T-helper 17 cell (primary cell): ENCODE results near the gene ZCCHC4. TPM values are rescaled to one million over a fixed set of nuclear protein-coding genes. Genes with fewer than 3 reads are reported as not detected.
A peak's percentile ranks its signal among the peaks of the same experiment; 100 is the strongest.

Experiments
- ATAC-seq: fragments of 150-1000 bp; cut with Tn5 transposase; 2 replicates; pipeline ENCODE4 v1.10.0; 2021; ENCODE audit warnings: mild to moderate bottlenecking, moderate library complexity
- DNase-seq, 3 donors: peaks; one replicate each; pipeline versions ENCODE4 v3.0.0 to v3.0.0-alpha.2; 2020 to 2021
- H3K9me3 ChIP-seq: one replicate; pipeline ENCODE4 v1.7.0; 2013; ENCODE audit warnings: low read length, mild to moderate bottlenecking; ENCODE audit not compliant: control insufficient read depth, poor library complexity, severe bottlenecking
- H3K27ac Mint-ChIP-seq: one replicate; pipeline ENCODE4 v1.8.0; 2022; ENCODE audit warnings: mild to moderate bottlenecking, moderate library complexity, mixed read lengths
- H3K27me3 Mint-ChIP-seq: one replicate; pipeline ENCODE4 v1.8.0; 2022; ENCODE audit warnings: mixed read lengths
- H3K36me3 Mint-ChIP-seq: one replicate; pipeline ENCODE4 v1.8.0; 2022; ENCODE audit warnings: low read depth, mixed read lengths
- H3K4me1 Mint-ChIP-seq: one replicate; pipeline ENCODE4 v1.8.0; 2022; ENCODE audit warnings: mild to moderate bottlenecking, mixed read lengths
- H3K4me3 Mint-ChIP-seq: one replicate; pipeline ENCODE4 v1.8.0; 2022; ENCODE audit warnings: mild to moderate bottlenecking, moderate library complexity, mixed read lengths
- total RNA-seq, 4 donors: library from RNA in 2 of 4; stranded (reverse) in 2 of 4; gene quantifications; one replicate each; pipeline ENCODE4 v1.2.3 and lab custom pipeline; 2022 to 2026

The ZCCHC4 gene
- total RNA-seq, 2 donors from 2014 or later: 8.8 to 11.4 TPM

DNA sequence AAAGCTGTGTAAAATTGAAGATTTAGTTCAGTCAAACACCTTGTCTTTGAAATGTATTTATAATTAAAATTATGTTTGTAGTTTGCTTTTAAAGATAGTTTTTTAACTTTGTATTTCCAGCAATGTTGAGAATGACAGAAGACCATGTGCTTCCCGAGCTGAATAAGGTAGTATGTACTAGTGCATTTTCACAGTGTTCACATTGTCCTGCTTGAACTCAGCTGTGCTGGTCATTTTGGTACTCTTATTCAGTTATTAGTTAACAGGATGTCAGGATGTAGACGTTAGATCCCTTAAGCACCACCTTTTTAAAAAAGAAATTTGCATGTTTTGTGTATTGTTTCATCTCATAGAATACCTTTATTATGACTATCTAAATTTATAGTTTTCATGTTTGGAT is 92.9 kb downstream of the ZCCHC4 start:
- Mint-ChIP-seq H3K36me3 (peaks cover 7% of the 10 kb centered on the region), H3K27ac (no peak overlapping the region), H3K4me1 (peaks cover 5% of the 10 kb centered on the region), H3K4me3 (no peak overlapping the region), H3K27me3 (no peaks in the 10 kb centered on the region)
- H3K9me3 ChIP-seq: no peaks in the 10 kb centered on the region
- ATAC-seq (no peak), DNase-seq (no peak)

DNA sequence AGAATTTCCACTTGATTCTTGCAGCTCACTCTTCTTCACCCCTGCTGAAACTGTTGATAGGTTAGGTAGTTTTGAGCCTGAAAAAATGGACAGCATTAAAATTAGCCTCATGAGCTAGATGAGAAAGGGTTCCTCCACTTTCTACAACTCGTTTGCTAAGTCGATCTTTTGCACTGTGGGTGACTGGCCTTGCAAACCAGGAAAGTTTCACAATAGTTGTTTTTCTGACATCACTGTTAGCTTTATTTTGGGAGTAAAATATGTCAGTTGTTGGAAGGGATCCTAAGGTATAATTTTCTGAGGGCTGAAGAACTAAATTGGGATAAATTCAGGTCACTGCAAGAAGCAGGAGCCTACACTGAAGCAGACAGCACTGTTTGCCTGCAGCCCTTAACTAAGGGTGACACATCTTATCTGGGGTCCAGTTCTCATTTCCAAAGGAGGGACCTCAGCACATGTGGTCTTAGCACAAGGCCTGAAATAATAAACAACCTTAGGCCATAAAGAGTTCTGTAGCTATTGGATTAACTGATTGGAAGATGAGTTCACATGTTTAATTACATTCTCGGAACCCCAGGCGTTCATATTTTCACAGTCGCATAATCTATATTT is 93.6 kb downstream of the ZCCHC4 start:
- Mint-ChIP-seq H3K4me3 (no peak overlapping the region), H3K27me3 (no peaks in the 10 kb centered on the region), H3K27ac (no peak overlapping the region), H3K36me3 (peaks cover 7% of the 10 kb centered on the region), H3K4me1 (peaks cover 2% of the 10 kb centered on the region)
- no peaks in the 10 kb centered on the region for H3K9me3 ChIP-seq
- ATAC-seq (no peak), DNase-seq (no peak)

DNA sequence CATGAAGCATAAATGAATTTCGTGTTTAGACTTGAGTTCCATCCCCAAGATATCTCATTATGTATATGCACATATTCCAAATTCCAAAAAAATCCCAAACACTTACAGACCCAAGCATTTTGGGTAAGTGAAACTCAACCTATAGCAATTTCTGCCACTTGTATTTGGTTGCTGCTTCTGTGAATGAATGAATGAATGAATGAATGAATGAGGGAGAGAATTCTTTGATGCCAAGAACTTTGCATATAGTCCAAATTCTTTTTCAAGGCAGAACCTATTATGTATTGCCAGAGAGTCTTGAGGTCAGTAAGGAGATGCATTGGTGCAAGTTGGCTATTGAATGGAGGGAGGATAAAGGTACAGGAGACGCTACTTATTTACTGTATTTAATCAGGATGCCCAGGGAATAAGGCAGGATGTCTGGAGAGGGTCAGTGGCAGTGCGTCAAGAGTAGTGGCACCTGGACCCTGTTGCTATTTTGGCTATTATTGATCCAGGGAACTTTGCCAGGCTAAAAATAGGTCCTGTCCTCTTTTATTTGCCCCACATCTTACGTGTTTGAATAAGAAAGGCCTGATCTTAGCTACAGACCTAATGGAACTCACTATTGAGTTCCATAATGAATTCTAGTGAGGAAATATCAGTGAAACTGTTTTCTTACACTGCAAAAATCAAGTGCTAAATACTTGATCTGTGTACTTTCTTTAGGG is 98.4 kb downstream of the ZCCHC4 start:
- no peak overlapping the region for H3K4me3 Mint-ChIP-seq
- H3K27ac Mint-ChIP-seq: no peak overlapping the region
- no peak for ATAC-seq
- H3K4me1 Mint-ChIP-seq: no peaks in the 10 kb centered on the region
- no peak for DNase-seq
- no peaks in the 10 kb centered on the region for H3K27me3 Mint-ChIP-seq
- no peaks in the 10 kb centered on the region for H3K9me3 ChIP-seq
- peaks cover 7% of the 10 kb centered on the region for H3K36me3 Mint-ChIP-seq

DNA sequence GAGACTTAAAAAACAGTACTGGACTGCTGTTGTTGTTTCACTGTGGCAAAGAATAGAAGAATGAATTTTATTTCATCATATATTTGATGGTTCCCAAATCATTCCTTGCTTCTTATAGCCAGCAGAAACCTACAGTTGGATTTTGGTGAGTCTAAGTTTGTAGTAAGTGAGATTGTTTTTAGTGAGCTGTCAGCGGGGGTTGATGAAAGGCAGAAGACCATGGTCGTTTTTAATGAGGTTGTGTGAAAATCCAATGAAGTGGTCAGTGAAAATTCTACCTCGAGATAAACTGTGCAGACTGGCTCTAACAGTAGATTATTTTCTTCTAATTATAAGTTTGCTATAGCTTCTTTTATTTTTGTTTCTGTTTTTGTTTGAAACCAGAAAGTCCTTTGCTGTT is 100.7 kb downstream of the ZCCHC4 start:
- H3K4me3 Mint-ChIP-seq: no peak overlapping the region
- H3K27me3 Mint-ChIP-seq: no peaks in the 10 kb centered on the region
- no peak for DNase-seq
- peaks cover 9% of the 10 kb centered on the region for H3K36me3 Mint-ChIP-seq
- H3K9me3 ChIP-seq: no peaks in the 10 kb centered on the region
- no peak for ATAC-seq
- no peaks in the 10 kb centered on the region for H3K4me1 Mint-ChIP-seq
- H3K27ac Mint-ChIP-seq: peak overlapping the region; percentile 37

DNA sequence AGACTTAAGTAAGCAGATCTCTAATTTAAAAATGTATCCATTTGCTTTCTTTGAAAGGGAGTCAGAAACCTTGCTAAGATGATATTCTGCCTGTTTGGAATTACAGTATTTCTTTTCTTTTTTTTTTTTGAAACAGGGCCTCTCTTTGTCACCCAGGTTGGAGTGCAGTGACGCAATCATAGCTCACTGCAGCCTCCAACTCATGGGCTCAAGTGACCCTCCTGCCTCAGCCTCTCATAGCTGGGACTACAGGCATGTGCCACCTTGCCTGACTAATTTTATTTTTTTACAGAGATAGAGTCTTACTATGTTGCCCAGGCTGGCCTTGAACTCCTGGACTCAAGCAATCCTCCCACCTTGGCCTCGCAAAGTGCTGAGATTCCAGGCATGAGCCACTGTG is 104.4 kb downstream of the ZCCHC4 start:
- no peak overlapping the region for H3K27ac Mint-ChIP-seq
- ATAC-seq: no peak
- H3K36me3 Mint-ChIP-seq: peaks cover 7% of the 10 kb centered on the region
- H3K9me3 ChIP-seq: no peaks in the 10 kb centered on the region
- no peak for DNase-seq
- H3K4me1 Mint-ChIP-seq: no peaks in the 10 kb centered on the region
- H3K4me3 Mint-ChIP-seq: no peak overlapping the region
- no peaks in the 10 kb centered on the region for H3K27me3 Mint-ChIP-seq

Other genes with a start within 250 kb of the ZCCHC4 start
- gene SEPSECS, start 152.3 kb upstream of the ZCCHC4 start, total RNA-seq: 10 to 100 TPM; 15.9 to 21.2 TPM
- gene PI4K2B, start 78.7 kb upstream of the ZCCHC4 start, total RNA-seq: 10 to 100 TPM; 12.6 to 12.8 TPM
- gene ANAPC4, start 64.5 kb downstream of the ZCCHC4 start, total RNA-seq: 10 to 100 TPM; 36.2 to 41.4 TPM